HCT116 (cell line): ENCODE data around the gene ALKBH1. TPM values are rescaled to one million over a fixed set of nuclear protein-coding genes. Genes with fewer than 3 reads are reported as not detected.

ENCODE experiments used
- ATAC-seq: fragments of 200-7000 bp; cut with Tn5 transposase; 2 replicates; pipeline ENCODE4 v1.9.1; 2020; ENCODE audit warnings: mild to moderate bottlenecking, moderate library complexity
- BruUV-seq: library from RNA; stranded (reverse); fragments of 400-500 nt; replicated peaks from 2 replicates; lab custom pipeline; 2021; lab: Mats Ljungman, UMichigan
- CTCF ChIA-PET: fragments of 300-600 bp; sonication (Branson Sonifier 250); formaldehyde crosslinking; loops from one replicate; lab custom pipeline; 2021; ENCODE audit warnings: antibody characterized with exemption; lab: Charles Lee
- POLR2A ChIA-PET: fragments of 300-600, 350-600 bp; sonication (Branson Sonifier 250); formaldehyde crosslinking; loops from one replicate; lab custom pipeline; 2021; ENCODE audit warnings: antibody characterized with exemption; lab: Charles Lee
- RAD21 ChIA-PET, 2 experiments: fragments of 300-600 bp; sonication (Branson Sonifier 250); formaldehyde crosslinking; loops; one replicate each; lab custom pipeline; 2023; ENCODE audit warnings: low total read pairs in 2 of 2; ENCODE audit not compliant: uncharacterized antibody in 2 of 2, unreplicated experiment in 2 of 2, low non-redundant PET in 1 of 2; lab: Charles Lee
- DNase-seq: peaks from one replicate; pipeline ENCODE4 v3.0.0-alpha.2; 2010; ENCODE audit warnings: low read depth, low spot score
- H2AFZ ChIP-seq: fragments of 200-600 bp; shearing (Covaris generic), sonication (generic); 2 replicates; pipeline ENCODE4 v1.6.1; 2017; ENCODE audit warnings: low read depth, mixed run types, mixed read lengths, antibody characterized with exemption, low read length; ENCODE audit not compliant: poor library complexity, severe bottlenecking
- H3K27ac ChIP-seq: 2 replicates; pipeline ENCODE4 v1.5.1; 2012; ENCODE audit warnings: low read depth, low read length
- H3K27me3 ChIP-seq: fragments of 200-600 bp; sonication (generic); 2 replicates; pipeline ENCODE4 v1.6.1; 2016; ENCODE audit warnings: mixed run types, low read length, mixed read lengths; ENCODE audit not compliant: insufficient read depth
- H3K36me3 ChIP-seq, 2 experiments: fragments of 200-500 bp in 1 of 2; fragments of 200-600 bp in 1 of 2; sonication (Bioruptor generic) in 1 of 2; sonication (generic) in 1 of 2; 2 replicates each; pipeline versions ENCODE4 v1.5.1 to v1.6.1; 2014 to 2016; ENCODE audit warnings: low read length in 2 of 2, inconsistent platforms in 1 of 2, mixed read lengths in 1 of 2, mixed run types in 1 of 2; ENCODE audit not compliant: insufficient read depth in 2 of 2, control insufficient read depth in 1 of 2
- H3K4me1 ChIP-seq, 2 experiments: fragments of 200-600 bp in 1 of 2; sonication (generic) in 1 of 2; 2 replicates each; pipeline versions ENCODE4 v1.5.1 to v1.6.1; 2012 to 2017; ENCODE audit warnings: low read length in 2 of 2, inconsistent platforms in 1 of 2, mild to moderate bottlenecking in 1 of 2, mixed read lengths in 1 of 2, mixed run types in 1 of 2, moderate library complexity in 1 of 2; ENCODE audit not compliant: insufficient read depth in 2 of 2, control insufficient read depth in 1 of 2
- H3K4me2 ChIP-seq: fragments of 200-600 bp; sonication (generic); 2 replicates; pipeline ENCODE4 v1.6.1; 2017; ENCODE audit warnings: mixed run types, low read length, mixed read lengths
- H3K4me3 ChIP-seq, 2 experiments: fragments of 200-600 bp in 1 of 2; sonication (generic) in 1 of 2; replicated peaks in 1 of 2; 2 replicates each; pipeline ENCODE4 v1.5.1; 2011 to 2016; ENCODE audit warnings: low read length in 2 of 2, control low read depth in 1 of 2, low read depth in 1 of 2, mild to moderate bottlenecking in 1 of 2, mixed read lengths in 1 of 2, mixed run types in 1 of 2
- H3K79me2 ChIP-seq: fragments of 200-600 bp; sonication (generic); 2 replicates; pipeline ENCODE4 v1.6.1; 2017; ENCODE audit warnings: mild to moderate bottlenecking, mixed run types, low read length, moderate library complexity, mixed read lengths; ENCODE audit not compliant: insufficient read depth
- H3K9ac ChIP-seq: fragments of 200-600 bp; sonication (generic); 2 replicates; pipeline ENCODE4 v1.6.1; 2016; ENCODE audit warnings: low read length, mixed read lengths
- H3K9me2 ChIP-seq: fragments of 200-600 bp; sonication (generic), shearing (Covaris generic); 2 replicates; pipeline ENCODE4 v1.6.1; 2017; ENCODE audit warnings: mixed run types, mild to moderate bottlenecking, moderate library complexity; ENCODE audit not compliant: insufficient read depth
- H3K9me3 ChIP-seq, 2 experiments: fragments of 200-500 bp in 1 of 2; fragments of 200-600 bp in 1 of 2; sonication (Bioruptor generic) in 1 of 2; sonication (generic) in 1 of 2; 2 replicates each; pipeline ENCODE4 v1.6.1; 2014 to 2017; ENCODE audit warnings: low read length in 2 of 2, mixed read lengths in 2 of 2, inconsistent platforms in 1 of 2, low read depth in 1 of 2, mild to moderate bottlenecking in 1 of 2, mixed run types in 1 of 2, moderate library complexity in 1 of 2; ENCODE audit not compliant: control insufficient read depth in 1 of 2, insufficient read depth in 1 of 2
- H4K20me1 ChIP-seq: fragments of 200-600 bp; sonication (generic), shearing (Covaris generic); 2 replicates; pipeline ENCODE4 v1.6.1; 2017; ENCODE audit warnings: mixed run types, mild to moderate bottlenecking, moderate library complexity; ENCODE audit not compliant: insufficient read depth
- CBX3 ChIP-seq: IDR thresholded peaks from 2 replicates; pipeline ENCODE4 v1.6.1; 2012; ENCODE audit warnings: low read depth
- CEBPB ChIP-seq: IDR thresholded peaks from 2 replicates; pipeline ENCODE4 v1.6.1; 2012; ENCODE audit warnings: low read depth
- EGR1 ChIP-seq: IDR thresholded peaks from 2 replicates; pipeline ENCODE4 v1.6.1; 2012; ENCODE audit warnings: low read depth
- ELF1 ChIP-seq: IDR thresholded peaks from 2 replicates; pipeline ENCODE4 v1.6.1; 2012; ENCODE audit warnings: low read depth, borderline replicate concordance
- FOSL1 ChIP-seq: IDR thresholded peaks from 2 replicates; pipeline ENCODE4 v1.6.1; 2012; ENCODE audit warnings: low read depth
- JUND ChIP-seq: IDR thresholded peaks from 2 replicates; pipeline ENCODE4 v1.6.1; 2012
- POLR2A ChIP-seq: IDR thresholded peaks from 2 replicates; pipeline ENCODE4 v1.7.0; 2011; ENCODE audit warnings: borderline replicate concordance; ENCODE audit not compliant: insufficient read depth, insufficient read length; ENCODE audit errors: extremely low read depth
- POLR2AphosphoS5 ChIP-seq: IDR thresholded peaks from 2 replicates; pipeline ENCODE4 v1.6.1; 2011; ENCODE audit warnings: mild to moderate bottlenecking, low read depth, low read length, moderate library complexity
- RAD21 ChIP-seq: IDR thresholded peaks from 2 replicates; pipeline ENCODE4 v1.6.1; 2012; ENCODE audit warnings: low read depth, mild to moderate bottlenecking
- SP1 ChIP-seq: IDR thresholded peaks from 2 replicates; pipeline ENCODE4 v1.6.1; 2012; ENCODE audit warnings: low read depth
- TCF7L2 ChIP-seq: IDR thresholded peaks from 2 replicates; pipeline ENCODE4 v1.7.0; 2011; ENCODE audit warnings: borderline replicate concordance, inconsistent platforms; ENCODE audit not compliant: insufficient read depth, insufficient read length; ENCODE audit errors: extremely low read depth
- ZNF274 ChIP-seq: fragments of 200-500 bp; sonication (Bioruptor generic); IDR thresholded peaks from 2 replicates; pipeline ENCODE4 v1.6.1; 2014; ENCODE audit warnings: mild to moderate bottlenecking, low read depth, low read length, inconsistent platforms
- intact Hi-C: fragments of 100-400 bp; cut with micrococcal nuclease; formaldehyde crosslinking; loops from 2 replicates; pipeline ENCODE4 v1.10.0; 2022
- total RNA-seq: library from RNA; stranded (reverse); gene quantifications from one replicate; pipeline ENCODE4 v1.2.1, GENCODE V29; 2021; ENCODE audit not compliant: unreplicated experiment
- TF ChIP-seq, protein P1 (sequence below): IDR thresholded peaks from 2 replicates; pipeline ENCODE4 v1.6.1; 2012; ENCODE audit warnings: low read depth
- TF ChIP-seq, protein P2 (sequence below): IDR thresholded peaks from 2 replicates; pipeline ENCODE4 v1.6.1; 2012
- TF ChIP-seq, protein P3 (sequence below): IDR thresholded peaks from 2 replicates; pipeline ENCODE4 v1.6.1; 2012
- TF ChIP-seq, protein P4 (sequence below): IDR thresholded peaks from 2 replicates; pipeline ENCODE4 v1.6.1; 2011; ENCODE audit warnings: mild to moderate bottlenecking, low read length, moderate library complexity; ENCODE audit not compliant: insufficient replicate concordance; ENCODE audit errors: extremely low read depth

The ALKBH1 gene
- total RNA-seq, 1 experiment from 2014 or later = 14.4 TPM

DNA sequence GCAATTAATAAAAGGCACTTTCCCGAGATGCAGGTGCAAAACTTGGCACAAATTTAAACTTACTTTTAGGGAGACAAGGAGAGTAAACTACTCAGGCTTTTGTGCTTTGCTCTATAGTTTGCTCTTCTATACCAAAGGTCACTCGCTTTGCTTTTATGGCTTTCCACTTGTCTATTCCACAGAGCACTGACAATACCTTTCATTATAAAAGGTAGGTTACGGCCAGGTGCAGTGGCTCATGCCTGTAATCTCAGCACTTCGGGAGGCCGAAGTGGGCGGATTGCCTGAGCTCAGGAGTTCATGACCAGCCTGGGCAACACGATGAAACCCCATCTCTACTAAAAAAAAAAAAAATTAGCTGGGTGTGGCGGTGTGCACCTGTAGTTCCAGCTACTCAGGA, 32.9 kb downstream of the ALKBH1 start:
- H3K9me2 ChIP-seq = no peaks in the 10 kb centered on the region
- TF ChIP-seq ELF1 (no peak), FOSL1 (no peak), SP1 (no peak), EGR1 (no peak), TCF7L2 (no peak), JUND (no peak), POLR2AphosphoS5 (no peak), CBX3 (no peak), POLR2A (no peak), ZNF274 (no peak), CEBPB (no peak), RAD21 (no peak)
- TF ChIP-seq, protein P1, sequence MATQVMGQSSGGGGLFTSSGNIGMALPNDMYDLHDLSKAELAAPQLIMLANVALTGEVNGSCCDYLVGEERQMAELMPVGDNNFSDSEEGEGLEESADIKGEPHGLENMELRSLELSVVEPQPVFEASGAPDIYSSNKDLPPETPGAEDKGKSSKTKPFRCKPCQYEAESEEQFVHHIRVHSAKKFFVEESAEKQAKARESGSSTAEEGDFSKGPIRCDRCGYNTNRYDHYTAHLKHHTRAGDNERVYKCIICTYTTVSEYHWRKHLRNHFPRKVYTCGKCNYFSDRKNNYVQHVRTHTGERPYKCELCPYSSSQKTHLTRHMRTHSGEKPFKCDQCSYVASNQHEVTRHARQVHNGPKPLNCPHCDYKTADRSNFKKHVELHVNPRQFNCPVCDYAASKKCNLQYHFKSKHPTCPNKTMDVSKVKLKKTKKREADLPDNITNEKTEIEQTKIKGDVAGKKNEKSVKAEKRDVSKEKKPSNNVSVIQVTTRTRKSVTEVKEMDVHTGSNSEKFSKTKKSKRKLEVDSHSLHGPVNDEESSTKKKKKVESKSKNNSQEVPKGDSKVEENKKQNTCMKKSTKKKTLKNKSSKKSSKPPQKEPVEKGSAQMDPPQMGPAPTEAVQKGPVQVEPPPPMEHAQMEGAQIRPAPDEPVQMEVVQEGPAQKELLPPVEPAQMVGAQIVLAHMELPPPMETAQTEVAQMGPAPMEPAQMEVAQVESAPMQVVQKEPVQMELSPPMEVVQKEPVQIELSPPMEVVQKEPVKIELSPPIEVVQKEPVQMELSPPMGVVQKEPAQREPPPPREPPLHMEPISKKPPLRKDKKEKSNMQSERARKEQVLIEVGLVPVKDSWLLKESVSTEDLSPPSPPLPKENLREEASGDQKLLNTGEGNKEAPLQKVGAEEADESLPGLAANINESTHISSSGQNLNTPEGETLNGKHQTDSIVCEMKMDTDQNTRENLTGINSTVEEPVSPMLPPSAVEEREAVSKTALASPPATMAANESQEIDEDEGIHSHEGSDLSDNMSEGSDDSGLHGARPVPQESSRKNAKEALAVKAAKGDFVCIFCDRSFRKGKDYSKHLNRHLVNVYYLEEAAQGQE = no peak
- TF ChIP-seq, protein P2, sequence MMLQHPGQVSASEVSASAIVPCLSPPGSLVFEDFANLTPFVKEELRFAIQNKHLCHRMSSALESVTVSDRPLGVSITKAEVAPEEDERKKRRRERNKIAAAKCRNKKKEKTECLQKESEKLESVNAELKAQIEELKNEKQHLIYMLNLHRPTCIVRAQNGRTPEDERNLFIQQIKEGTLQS = no peak
- TF ChIP-seq, protein P3, sequence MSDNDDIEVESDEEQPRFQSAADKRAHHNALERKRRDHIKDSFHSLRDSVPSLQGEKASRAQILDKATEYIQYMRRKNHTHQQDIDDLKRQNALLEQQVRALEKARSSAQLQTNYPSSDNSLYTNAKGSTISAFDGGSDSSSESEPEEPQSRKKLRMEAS = no peak
- TF ChIP-seq, protein P4, sequence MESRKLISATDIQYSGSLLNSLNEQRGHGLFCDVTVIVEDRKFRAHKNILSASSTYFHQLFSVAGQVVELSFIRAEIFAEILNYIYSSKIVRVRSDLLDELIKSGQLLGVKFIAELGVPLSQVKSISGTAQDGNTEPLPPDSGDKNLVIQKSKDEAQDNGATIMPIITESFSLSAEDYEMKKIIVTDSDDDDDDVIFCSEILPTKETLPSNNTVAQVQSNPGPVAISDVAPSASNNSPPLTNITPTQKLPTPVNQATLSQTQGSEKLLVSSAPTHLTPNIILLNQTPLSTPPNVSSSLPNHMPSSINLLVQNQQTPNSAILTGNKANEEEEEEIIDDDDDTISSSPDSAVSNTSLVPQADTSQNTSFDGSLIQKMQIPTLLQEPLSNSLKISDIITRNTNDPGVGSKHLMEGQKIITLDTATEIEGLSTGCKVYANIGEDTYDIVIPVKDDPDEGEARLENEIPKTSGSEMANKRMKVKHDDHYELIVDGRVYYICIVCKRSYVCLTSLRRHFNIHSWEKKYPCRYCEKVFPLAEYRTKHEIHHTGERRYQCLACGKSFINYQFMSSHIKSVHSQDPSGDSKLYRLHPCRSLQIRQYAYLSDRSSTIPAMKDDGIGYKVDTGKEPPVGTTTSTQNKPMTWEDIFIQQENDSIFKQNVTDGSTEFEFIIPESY = no peak
- no peaks in the 10 kb centered on the region for H3K27me3 ChIP-seq
- ChIA-PET POLR2A (no interaction called here), RAD21 (no interaction called here), CTCF (no interaction called here)
- peaks cover 7 to 11% of the 10 kb centered on the region in 2 experiments for H3K36me3 ChIP-seq
- intact Hi-C loops = no loop called here
- no TSS peak for BruUV-seq
- H3K4me1 ChIP-seq = no peaks in the 10 kb centered on the region
- no peak overlapping the region for H3K4me3 ChIP-seq
- no peaks in the 10 kb centered on the region for H3K9me3 ChIP-seq
- no peak overlapping the region for H3K9ac ChIP-seq
- H3K4me2 ChIP-seq = no peak overlapping the region
- H4K20me1 ChIP-seq = no peaks in the 10 kb centered on the region
- H2AFZ ChIP-seq = no peak overlapping the region
- ATAC-seq (no peak), DNase-seq (no peak)
- H3K79me2 ChIP-seq = no peaks in the 10 kb centered on the region
- H3K27ac ChIP-seq = no peak overlapping the region
